Endometrial microvascular endothelial cells (primary cell): Measurements from ENCODE around the gene SLC39A6. TPM values are rescaled to one million over a fixed set of nuclear protein-coding genes. Genes with fewer than 3 reads are reported as not detected.
"Not testable (repeated sequence)": the region's sequence is repeated elsewhere in the genome, so short reads cannot be mapped to it uniquely, and the experiment has no call there.

Source experiments
- in situ Hi-C: cut with HindIII; loops from 2 replicates; pipeline ENCODE4 v1.10.0; 2017; ENCODE audit warnings: low sequenced_read_pairs, low pct_unique_long_range_greater_than_20kb; ENCODE audit errors: inconsistent ontology term
- total RNA-seq: library from RNA; depleted of rRNA; stranded (reverse); fragments of >200 nt; gene quantifications from one replicate; pipeline ENCODE4 v1.2.3, GENCODE V29; 2015; ENCODE audit errors: inconsistent ontology term

The SLC39A6 gene
- total RNA-seq, 1 donor from 2014 or later: 13.5 TPM

- in situ Hi-C loops: no loop called here
These were observed 20.9 kb downstream of the SLC39A6 start for GRCh38 chr18:36108196-36108595.

GRCh38 chr18:36107477-36107876, 21.7 kb downstream of the SLC39A6 start:
- in situ Hi-C loops: no loop called here

- in situ Hi-C loops: no loop called here
These were observed 24.4 kb downstream of the SLC39A6 start for GRCh38 chr18:36104749-36105148.

- in situ Hi-C loops: no loop called here
These were observed 27.2 kb downstream of the SLC39A6 start for GRCh38 chr18:36101943-36102342.

GRCh38 chr18:36099311-36099710, 29.8 kb downstream of the SLC39A6 start:
- in situ Hi-C loops: no loop called here

GRCh38 chr18:36096955-36097354, 32.2 kb downstream of the SLC39A6 start:
- in situ Hi-C loops: no loop called here

GRCh38 chr18:36095936-36096519, 33.1 kb downstream of the SLC39A6 start:
- in situ Hi-C loops: no loop called here

- in situ Hi-C loops: no loop called here
These were observed 34.7 kb downstream of the SLC39A6 start for GRCh38 chr18:36094431-36094830.

- in situ Hi-C loops: not testable (repeated sequence)
These were observed 37.0 kb downstream of the SLC39A6 start for GRCh38 chr18:36092116-36092515.

GRCh38 chr18:36089001-36089400, 40.1 kb downstream of the SLC39A6 start:
- in situ Hi-C loops: no loop called here

GRCh38 chr18:36088256-36088655, 40.9 kb downstream of the SLC39A6 start:
- in situ Hi-C loops: no loop called here

GRCh38 chr18:36086186-36086585, 43.0 kb downstream of the SLC39A6 start:
- in situ Hi-C loops: no loop called here

GRCh38 chr18:36085195-36085594, 43.9 kb downstream of the SLC39A6 start:
- in situ Hi-C loops: no loop called here

- in situ Hi-C loops: no loop called here
These were observed 45.4 kb downstream of the SLC39A6 start for GRCh38 chr18:36083729-36084128.

GRCh38 chr18:36081118-36081517, 48.0 kb downstream of the SLC39A6 start:
- in situ Hi-C loops: not testable (repeated sequence)

- in situ Hi-C loops: no loop called here
These were observed 50.2 kb downstream of the SLC39A6 start for GRCh38 chr18:36078751-36079529.

- in situ Hi-C loops: not testable (repeated sequence)
These were observed 51.4 kb downstream of the SLC39A6 start for GRCh38 chr18:36077764-36078163.

GRCh38 chr18:36075862-36076587, 53.1 kb downstream of the SLC39A6 start:
- in situ Hi-C loops: no loop called here

- in situ Hi-C loops: no loop called here
These were observed 54.7 kb downstream of the SLC39A6 start for GRCh38 chr18:36074435-36074834.

- in situ Hi-C loops: no loop called here
These were observed 55.5 kb downstream of the SLC39A6 start for GRCh38 chr18:36073676-36074075.
